Measurements from ENCODE around the gene SAP25. TPM values are rescaled to one million over a fixed set of nuclear protein-coding genes. Genes with fewer than 3 reads are reported as not detected.

SAP25 gene
- total and polyA plus RNA-seq, 2 of the 4 experiments (the other 2 are of a cell fraction), result 1.8 TPM; not detected in 1

DNA sequence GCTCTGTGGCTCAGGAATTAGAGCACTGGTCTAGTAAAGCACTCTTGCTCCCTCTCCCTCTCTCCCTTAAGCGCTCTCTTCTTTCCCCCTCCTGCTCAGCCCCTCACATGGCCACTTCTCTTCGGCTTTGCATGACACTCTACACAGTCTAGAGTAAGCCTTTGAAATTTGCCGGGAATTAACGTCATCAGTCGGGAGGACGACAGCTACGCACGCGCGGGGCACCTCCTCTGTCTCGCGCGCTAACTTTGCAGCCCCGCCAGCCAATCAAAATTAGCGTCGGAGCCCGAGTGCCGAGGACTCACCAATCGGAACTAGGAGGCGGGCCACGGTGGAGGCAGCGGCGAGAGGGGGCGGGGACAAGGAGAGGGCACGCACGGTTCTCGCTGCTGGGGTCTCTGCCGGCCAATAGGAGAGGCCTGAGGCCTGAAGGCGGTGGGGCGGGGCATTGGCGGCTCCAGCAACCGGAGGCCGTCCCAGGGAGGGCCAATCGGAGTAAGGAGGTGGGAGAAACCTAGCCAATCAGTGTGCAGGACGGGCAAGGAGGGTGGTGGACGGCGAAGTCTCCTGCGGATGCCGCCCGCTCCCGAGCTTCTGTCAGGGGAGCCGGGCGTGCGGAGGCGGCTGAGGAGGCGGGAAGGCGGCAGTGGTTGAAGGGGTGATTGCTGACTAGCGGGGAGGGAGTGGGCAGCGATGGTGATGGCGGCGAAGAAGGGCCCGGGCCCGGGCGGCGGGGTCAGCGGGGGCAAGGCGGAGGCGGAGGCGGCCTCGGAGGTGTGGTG lies 34.9 kb downstream of the SAP25 start, which contains the start of gene AGFG2 (continued):
- TF ChIP-seq RFX5 (IDR thresholded peaks at IDR 0.05; ENCODE audit: low read depth, low read length), result 0 out of 2 replicates have a peak, but pooled peaks have one; percentile 29
- peak; percentile 94 for TF ChIP-seq BHLHE40 (IDR thresholded peaks at IDR 0.05; ENCODE audit: low read depth, low read length)
- peak; percentile 16; the same call in 1 of the 2 replicates for TF ChIP-seq FOS (IDR thresholded peaks at IDR 0.05; ENCODE audit: low read depth, low read length)

DNA sequence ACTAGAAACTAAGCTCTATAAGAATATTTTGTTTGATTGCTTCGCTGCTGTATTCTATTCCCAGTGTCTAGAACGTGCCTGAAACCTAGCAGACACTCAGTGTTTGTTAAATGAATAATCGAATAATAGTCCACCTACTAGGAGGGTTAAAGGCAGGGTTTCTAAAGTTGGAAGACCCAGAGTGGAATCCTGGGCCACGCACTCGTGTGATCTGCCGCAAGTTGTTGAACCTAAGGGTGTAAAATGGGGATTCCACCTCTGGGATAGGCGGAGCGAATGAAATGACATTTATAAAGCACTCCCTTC lies 35.4 kb downstream of the SAP25 start:
- DNase-seq (no peak), ATAC-seq (ENCODE audit: low read depth) (no peak)
- Histone ChIP-seq H3K14ac (replicated peaks; ENCODE audit: low read depth, low read length) (no peak overlapping the region), H2AK9ac (replicated peaks; ENCODE audit: low read depth, low read length, poor library complexity) (no peak overlapping the region), H4K5ac (ENCODE audit: low read depth, low read length) (no peak overlapping the region), H2BK15ac (ENCODE audit: low read depth, low read length) (no peak overlapping the region), H3K27ac (ENCODE audit: insufficient read depth, low read length) (no peak overlapping the region), H3K4ac (ENCODE audit: low read depth, low read length) (no peak overlapping the region), H3K79me1 (ENCODE audit: low read depth in 1 of 2, low read length in 2 of 2) (peaks cover 9 to 12% of the 10 kb centered on the region in 2 experiments; a peak in 2 of 4 replicates), H3K9me1 (ENCODE audit: insufficient read depth, low read length) (no peaks in the 10 kb centered on the region), H3K18ac (ENCODE audit: low read depth, low read length) (no peak overlapping the region), H3K9me3 (ENCODE audit: control insufficient read depth, insufficient read depth, low read length) (no peaks in the 10 kb centered on the region), H2AK5ac (ENCODE audit: low read depth, low read length) (no peak overlapping the region), H3K4me2 (ENCODE audit: low read depth, low read length) (peak overlapping the region; percentile 92), H3K9ac (ENCODE audit: low read depth, low read length) (no peak overlapping the region), H3K23ac (ENCODE audit: low read depth, low read length) (no peak overlapping the region), H4K20me1 (ENCODE audit: insufficient read depth, low read length) (no peaks in the 10 kb centered on the region), H3K56ac (ENCODE audit: extremely low read depth, insufficient read depth, low read length) (no peak overlapping the region), H4K91ac (ENCODE audit: insufficient read depth, low read depth, low read length) (no peak overlapping the region), H2AFZ (replicated peaks; ENCODE audit: low read length, poor library complexity) (peak overlapping the region; percentile 92), H3K27me3 (ENCODE audit: control insufficient read depth, insufficient read depth, low read length) (no peaks in the 10 kb centered on the region; the same call in 1 of the 2 replicates), H2BK20ac (ENCODE audit: low read depth, low read length) (no peak overlapping the region), H4K8ac (ENCODE audit: low read depth in 2 of 2, low read length in 2 of 2) (peak overlapping the region in 1 of 2 experiments; percentile 60; a peak in 1 of 4 replicates), H2BK5ac (ENCODE audit: low read depth, low read length, poor library complexity, severe bottlenecking) (no peak overlapping the region), H3K4me1 (ENCODE audit: control insufficient read depth, insufficient read depth, low read length) (peaks cover 3% of the 10 kb centered on the region), H3K36me3 (ENCODE audit: control insufficient read depth, insufficient read depth, low read length) (no peaks in the 10 kb centered on the region), H3K4me3 (ENCODE audit: insufficient read depth, low read depth, low read length) (peak overlapping the region; percentile 33; the same call in 1 of the 2 replicates), H2BK120ac (ENCODE audit: low read depth, low read length) (no peak overlapping the region)
- ChIA-PET CTCF (interaction anchor here (0.6 kb wide), 1 partner anchor 9 kb away, joined by 4 read pairs; no protein-coding TSS in a partner anchor), POLR2A (ENCODE audit: unreplicated experiment) (no interaction called here)
- TF ChIP-seq RAD21 (IDR thresholded peaks at IDR 0.05; ENCODE audit: low read length), result no peak
- TF ChIP-seq, protein P1, sequence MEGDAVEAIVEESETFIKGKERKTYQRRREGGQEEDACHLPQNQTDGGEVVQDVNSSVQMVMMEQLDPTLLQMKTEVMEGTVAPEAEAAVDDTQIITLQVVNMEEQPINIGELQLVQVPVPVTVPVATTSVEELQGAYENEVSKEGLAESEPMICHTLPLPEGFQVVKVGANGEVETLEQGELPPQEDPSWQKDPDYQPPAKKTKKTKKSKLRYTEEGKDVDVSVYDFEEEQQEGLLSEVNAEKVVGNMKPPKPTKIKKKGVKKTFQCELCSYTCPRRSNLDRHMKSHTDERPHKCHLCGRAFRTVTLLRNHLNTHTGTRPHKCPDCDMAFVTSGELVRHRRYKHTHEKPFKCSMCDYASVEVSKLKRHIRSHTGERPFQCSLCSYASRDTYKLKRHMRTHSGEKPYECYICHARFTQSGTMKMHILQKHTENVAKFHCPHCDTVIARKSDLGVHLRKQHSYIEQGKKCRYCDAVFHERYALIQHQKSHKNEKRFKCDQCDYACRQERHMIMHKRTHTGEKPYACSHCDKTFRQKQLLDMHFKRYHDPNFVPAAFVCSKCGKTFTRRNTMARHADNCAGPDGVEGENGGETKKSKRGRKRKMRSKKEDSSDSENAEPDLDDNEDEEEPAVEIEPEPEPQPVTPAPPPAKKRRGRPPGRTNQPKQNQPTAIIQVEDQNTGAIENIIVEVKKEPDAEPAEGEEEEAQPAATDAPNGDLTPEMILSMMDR (conservative IDR thresholded peaks at IDR 0.05; ENCODE audit: low read depth, low read length), result no peak
- TF ChIP-seq, protein P2, sequence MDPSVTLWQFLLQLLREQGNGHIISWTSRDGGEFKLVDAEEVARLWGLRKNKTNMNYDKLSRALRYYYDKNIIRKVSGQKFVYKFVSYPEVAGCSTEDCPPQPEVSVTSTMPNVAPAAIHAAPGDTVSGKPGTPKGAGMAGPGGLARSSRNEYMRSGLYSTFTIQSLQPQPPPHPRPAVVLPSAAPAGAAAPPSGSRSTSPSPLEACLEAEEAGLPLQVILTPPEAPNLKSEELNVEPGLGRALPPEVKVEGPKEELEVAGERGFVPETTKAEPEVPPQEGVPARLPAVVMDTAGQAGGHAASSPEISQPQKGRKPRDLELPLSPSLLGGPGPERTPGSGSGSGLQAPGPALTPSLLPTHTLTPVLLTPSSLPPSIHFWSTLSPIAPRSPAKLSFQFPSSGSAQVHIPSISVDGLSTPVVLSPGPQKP (IDR thresholded peaks at IDR 0.05; ENCODE audit: borderline replicate concordance, low read depth, low read length), result no peak
- BruUV-seq (replicated peaks), result no TSS peak
- 8% methylated on average over 2 of the region's 8 CpGs; no CpG with 5 or more reads in 1 of the 2 experiments for WGBS, 2 experiments (ENCODE audit: extremely low coverage in 2 of 2, insufficient read length in 1 of 2)
- intact Hi-C loops (cut with micrococcal nuclease) (no loop called here), in situ Hi-C loops (cut with MboI; ENCODE audit: low sequenced_read_pairs) (no loop called here), dilution Hi-C loops (cut with HindIII; ENCODE audit: low sequenced_read_pairs, unreplicated experiment) (no loop called here)
